Stimulated activated naive CD4-positive, alpha-beta T cell treated with Interleukin-2 at 50 U/mL for 16 hours (primary cell): ENCODE results near the gene PPIP5K1.

Experiments used
- DNase-seq: peaks from one replicate; lab custom pipeline; 2025; lab: John Stamatoyannopoulos, UW

The PPIP5K1 gene

GRCh38 chr15:43488790-43489189 lies 101.2 kb downstream of the PPIP5K1 start:
- no peak for DNase-seq

GRCh38 chr15:43487271-43487895 lies 102.6 kb downstream of the PPIP5K1 start:
- no peak for DNase-seq

GRCh38 chr15:43484455-43484854 lies 105.6 kb downstream of the PPIP5K1 start:
- DNase-seq, result no peak
